ENCODE data around the gene ZNF740. TPM values are rescaled to one million over a fixed set of nuclear protein-coding genes. Genes with fewer than 3 reads are reported as not detected.

ZNF740 gene
- total and polyA plus RNA-seq, 2 donors (not counting 1 experiment from before 2014, with no cell fraction given): 35.9 to 117 TPM

- no peak overlapping the region for H3K27ac ChIP-seq (ENCODE audit: low read length in 2 of 2)
- DNase-seq (no peak), ATAC-seq (ENCODE audit: low read depth) (no peak)
- H3K79me2 ChIP-seq (ENCODE audit: control insufficient read depth, insufficient read depth, low read length): peaks cover 25% of the 10 kb centered on the region
- TF ChIP-seq EZH2 (IDR thresholded peaks at IDR 0.05; ENCODE audit: borderline replicate concordance, insufficient read depth, low read depth, low read length, poor library complexity, severe bottlenecking) (no peak), CTCF (IDR thresholded peaks at IDR 0.05) (no peak)
- no peaks in the 10 kb centered on the region for H3K9me3 ChIP-seq (ENCODE audit: control extremely low read depth in 1 of 3, control insufficient read depth in 2 of 3, insufficient read depth in 1 of 3, low read length in 2 of 3)
- H3K9me3 Mint-ChIP-seq (ENCODE audit: insufficient read depth): no peaks in the 10 kb centered on the region
- H3K4me3 ChIP-seq (ENCODE audit: control extremely low read depth in 1 of 5, extremely low read depth in 1 of 5, insufficient read depth in 1 of 5, low read depth in 2 of 5, low read length in 4 of 5): no peak overlapping the region
- intact Hi-C loops (cut with micrococcal nuclease): no loop called here
- ChIA-PET CTCF (interaction anchor here (0.5 to 7.7 kb wide), 15 partner anchors 10 to 321 kb away, joined by 3 to 84 read pairs (median 5); partner anchors contain the start of gene ESPL1), POLR2A (interaction anchor here (0.5 to 0.6 kb wide), 2 partner anchors 27 to 77 kb away, joined by 3 to 4 read pairs; no protein-coding TSS in a partner anchor)
- no peak overlapping the region for H3K9ac ChIP-seq (ENCODE audit: low read length)
- H3K27me3 Mint-ChIP-seq: no peaks in the 10 kb centered on the region
- H3K4me2 ChIP-seq (replicated peaks; ENCODE audit: low read depth, low read length, poor library complexity, severe bottlenecking): no peak overlapping the region
- H3K4me1 Mint-ChIP-seq: peaks cover 35% of the 10 kb centered on the region
- H3K27ac Mint-ChIP-seq: peak overlapping the region; percentile 50
- H4K20me1 ChIP-seq (ENCODE audit: control insufficient read depth, insufficient read depth, low read length, poor library complexity, severe bottlenecking): peaks cover 65% of the 10 kb centered on the region
- H3K36me3 ChIP-seq (replicated peaks in 1 of 2; ENCODE audit: control extremely low read depth in 1 of 2, control insufficient read depth in 1 of 2, extremely low read depth in 1 of 2, insufficient read depth in 2 of 2, low read length in 1 of 2): peaks cover 6 to 79% of the 10 kb centered on the region in 2 experiments
- H2AFZ ChIP-seq (ENCODE audit: insufficient read depth, low read depth, low read length, poor library complexity, severe bottlenecking): no peak overlapping the region
- WGBS (ENCODE audit: insufficient coverage): 97% methylated on average over 13 of the region's 15 CpGs
- peaks cover 10 to 18% of the 10 kb centered on the region in 2 donors for H3K4me1 ChIP-seq (ENCODE audit: control insufficient read depth in 2 of 2, insufficient read depth in 2 of 2, low read length in 2 of 2)
- no peak overlapping the region for H3K4me3 Mint-ChIP-seq
- no peaks in the 10 kb centered on the region for H3K27me3 ChIP-seq (replicated peaks in 1 of 4; ENCODE audit: control extremely low read depth in 1 of 4, control insufficient read depth in 3 of 4, insufficient read depth in 4 of 4, low read length in 3 of 4)
Measured at GRCh38 chr12:53187145-53187899, 6.8 kb downstream of the ZNF740 start.

All from B cell (primary cell).